Measurements from ENCODE around the gene GUCA1A.

The GUCA1A gene

DNA sequence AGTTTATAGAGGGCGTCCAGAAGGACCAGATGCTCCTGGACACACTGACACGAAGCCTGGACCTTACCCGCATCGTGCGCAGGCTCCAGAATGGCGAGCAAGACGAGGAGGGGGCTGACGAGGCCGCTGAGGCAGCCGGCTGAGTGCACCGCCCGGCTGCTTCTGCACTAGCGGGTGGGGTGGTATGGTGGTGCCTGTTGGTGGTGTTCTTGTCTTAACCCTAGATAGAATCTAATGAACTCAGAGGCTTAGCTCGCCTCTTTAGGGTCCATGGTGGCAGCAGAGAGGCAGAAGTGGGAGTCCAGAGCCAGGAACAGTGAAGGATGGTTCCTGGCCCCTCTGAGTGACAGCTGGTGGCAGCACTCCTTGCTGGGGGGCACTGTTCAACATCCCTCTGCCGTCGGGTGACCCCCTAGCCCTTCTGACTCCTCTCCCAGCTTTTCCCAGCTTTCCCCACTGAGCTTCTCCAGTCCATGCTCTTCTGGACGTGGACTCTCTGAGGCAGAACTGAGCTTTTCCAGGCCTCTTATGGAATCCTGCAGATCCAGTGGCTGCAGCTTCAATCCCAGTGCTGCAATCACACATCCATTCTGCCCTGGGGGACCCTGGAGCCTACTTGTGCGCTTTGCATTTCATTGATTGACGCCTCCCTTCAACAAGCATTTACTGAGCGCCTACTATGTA lies 6.2 kb downstream of the GUCA1A start:
- CTCF ChIA-PET = interaction anchor here (1.1 kb wide), 1 partner anchor 14 kb away, joined by 3 read pairs; no protein-coding TSS in a partner anchor
- POLR2A ChIA-PET = no interaction called here
- TF ChIP-seq CTCF (IDR thresholded peaks at IDR 0.05; ENCODE audit: control extremely low read depth, extremely low read depth, low read depth, missing control alignments) = no peak
- no peak for DNase-seq (ENCODE audit: extremely low spot score)

DNA sequence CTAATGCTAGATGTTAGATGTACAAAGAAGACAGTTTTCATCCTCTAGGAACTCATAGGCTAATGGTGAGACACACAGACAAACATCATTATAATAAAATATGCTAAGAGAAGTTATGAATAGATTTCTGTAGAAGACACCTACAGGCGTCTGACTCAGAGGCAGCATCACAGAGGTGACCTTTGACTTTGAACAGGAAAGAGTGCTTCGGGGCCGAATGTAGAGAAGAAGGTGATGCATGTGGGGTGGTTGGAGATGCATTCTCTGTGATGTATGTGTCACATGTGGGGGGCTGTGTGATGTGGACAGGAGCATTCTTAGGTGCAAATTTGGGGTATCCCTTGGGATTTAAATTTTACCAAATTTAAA lies 6.8 kb downstream of the GUCA1A start:
- no peak for DNase-seq (ENCODE audit: extremely low spot score)
- POLR2A ChIA-PET = no interaction called here
- CTCF ChIA-PET = interaction anchor here (1.1 kb wide), 1 partner anchor 15 kb away, joined by 3 read pairs; no protein-coding TSS in a partner anchor

DNA sequence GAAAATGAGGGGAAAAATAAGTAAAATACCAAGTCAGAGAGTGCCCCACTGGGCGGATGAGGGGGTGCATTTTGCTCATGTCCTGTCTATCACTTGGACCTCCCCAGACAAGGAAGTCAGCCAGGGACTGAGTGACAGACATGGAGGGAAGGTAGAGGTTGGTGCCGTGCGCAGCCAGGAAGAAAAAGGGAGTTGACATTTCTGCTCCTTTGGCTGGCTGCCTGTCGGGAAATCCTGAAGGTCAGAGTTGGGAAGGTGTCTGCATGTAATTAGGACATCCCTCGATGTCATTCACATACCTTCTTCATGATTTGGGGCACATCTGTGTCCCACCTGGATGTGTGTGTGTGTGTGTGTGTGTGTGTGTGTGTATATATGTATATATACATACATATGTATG lies 8.9 kb downstream of the GUCA1A start:
- TF ChIP-seq CTCF (IDR thresholded peaks at IDR 0.05; ENCODE audit: control extremely low read depth, extremely low read depth, low read depth, missing control alignments) = no peak
- no peak for DNase-seq (ENCODE audit: extremely low spot score)
- ChIA-PET CTCF (no interaction called here), POLR2A (no interaction called here)

More for the DNA sequence above, 6.8 kb downstream of the GUCA1A start:
- TF ChIP-seq CTCF (IDR thresholded peaks at IDR 0.05; ENCODE audit: control extremely low read depth, extremely low read depth, low read depth, missing control alignments) = no peak

GRCh38 chr6:42184475-42184874 lies 11.3 kb downstream of the GUCA1A start:
- CTCF ChIA-PET = no interaction called here

DNA sequence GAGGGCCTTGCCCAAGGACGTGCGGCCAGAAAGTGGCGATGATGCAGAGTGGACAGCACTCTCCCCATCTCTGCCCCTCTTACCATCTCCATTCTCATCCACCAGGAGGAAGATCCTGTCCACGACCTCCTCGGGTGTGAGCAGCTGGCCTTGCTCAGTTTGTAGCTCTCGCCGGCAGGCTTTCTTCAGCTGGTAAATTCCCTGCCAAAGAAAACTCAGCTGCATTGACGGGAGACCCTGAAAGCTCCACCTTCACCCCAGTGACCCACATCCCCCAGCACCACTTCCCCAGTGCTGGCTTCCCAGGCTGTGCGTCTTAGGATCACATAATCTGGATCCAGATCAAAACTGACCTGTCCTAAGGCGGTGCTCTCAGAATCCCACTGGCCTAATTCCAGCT lies 12.4 kb downstream of the GUCA1A start:
- ChIA-PET POLR2A (no interaction called here), CTCF (interaction anchor here (1.5 kb wide), 1 partner anchor 29 kb away, joined by 6 read pairs; no protein-coding TSS in a partner anchor)
- no peak for TF ChIP-seq CTCF (IDR thresholded peaks at IDR 0.05; ENCODE audit: control extremely low read depth, extremely low read depth, low read depth, missing control alignments)
- no peak for DNase-seq (ENCODE audit: extremely low spot score)

More at GRCh38 chr6:42184475-42184874, 11.3 kb downstream of the GUCA1A start:
- POLR2A ChIA-PET = interaction anchor here (0.5 kb wide), 1 partner anchor 40 kb away, joined by 3 read pairs; no protein-coding TSS in a partner anchor
- TF ChIP-seq CTCF (IDR thresholded peaks at IDR 0.05; ENCODE audit: control extremely low read depth, extremely low read depth, low read depth, missing control alignments) = no peak
- DNase-seq (ENCODE audit: extremely low spot score) = no peak

DNA sequence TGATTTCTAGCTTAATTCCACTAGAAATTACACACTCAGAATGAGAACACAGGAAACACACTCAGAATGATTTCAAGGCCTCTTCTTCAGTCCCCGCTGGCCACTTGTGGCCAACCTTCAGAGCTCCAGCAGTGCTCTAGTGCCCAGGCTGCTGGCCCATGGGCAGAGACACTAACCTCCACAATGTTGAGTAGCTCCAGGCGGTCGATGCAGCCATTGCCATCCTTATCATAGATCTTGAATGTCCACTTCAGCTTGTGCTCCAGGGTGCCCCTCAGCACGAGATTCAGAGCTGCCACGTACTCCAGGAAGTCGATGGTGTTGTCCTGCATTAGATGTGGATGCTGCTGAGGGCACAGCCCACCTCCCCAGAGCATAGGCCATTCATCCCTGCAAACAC lies 15.2 kb downstream of the GUCA1A start:
- POLR2A ChIA-PET = no interaction called here
- TF ChIP-seq CTCF (IDR thresholded peaks at IDR 0.05; ENCODE audit: control extremely low read depth, extremely low read depth, low read depth, missing control alignments) = no peak
- no peak for DNase-seq (ENCODE audit: extremely low spot score)
- CTCF ChIA-PET = interaction anchor here (1.1 to 1.9 kb wide), 6 partner anchors 21 to 359 kb away, joined by 3 to 5 read pairs (median 4); no protein-coding TSS in a partner anchor

Data from GM10248 (cell line).